K562 treated with DMSO at 1 percent for 48 hours (cell line): Measurements from ENCODE around the gene GBP5. TPM values are rescaled to one million over a fixed set of nuclear protein-coding genes. Genes with fewer than 3 reads are reported as not detected.

Source experiments
- total RNA-seq: library from RNA; unstranded; fragments of 300-600 nt; gene quantifications from 2 replicates; pipeline ENCODE4 v1.2.3, GENCODE V29; 2022; ENCODE audit warnings: low replicate concordance; ENCODE audit errors: extremely low read depth

Gene GBP5, protein sequence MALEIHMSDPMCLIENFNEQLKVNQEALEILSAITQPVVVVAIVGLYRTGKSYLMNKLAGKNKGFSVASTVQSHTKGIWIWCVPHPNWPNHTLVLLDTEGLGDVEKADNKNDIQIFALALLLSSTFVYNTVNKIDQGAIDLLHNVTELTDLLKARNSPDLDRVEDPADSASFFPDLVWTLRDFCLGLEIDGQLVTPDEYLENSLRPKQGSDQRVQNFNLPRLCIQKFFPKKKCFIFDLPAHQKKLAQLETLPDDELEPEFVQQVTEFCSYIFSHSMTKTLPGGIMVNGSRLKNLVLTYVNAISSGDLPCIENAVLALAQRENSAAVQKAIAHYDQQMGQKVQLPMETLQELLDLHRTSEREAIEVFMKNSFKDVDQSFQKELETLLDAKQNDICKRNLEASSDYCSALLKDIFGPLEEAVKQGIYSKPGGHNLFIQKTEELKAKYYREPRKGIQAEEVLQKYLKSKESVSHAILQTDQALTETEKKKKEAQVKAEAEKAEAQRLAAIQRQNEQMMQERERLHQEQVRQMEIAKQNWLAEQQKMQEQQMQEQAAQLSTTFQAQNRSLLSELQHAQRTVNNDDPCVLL
- not detected in 2 replicates for total RNA-seq

DNA sequence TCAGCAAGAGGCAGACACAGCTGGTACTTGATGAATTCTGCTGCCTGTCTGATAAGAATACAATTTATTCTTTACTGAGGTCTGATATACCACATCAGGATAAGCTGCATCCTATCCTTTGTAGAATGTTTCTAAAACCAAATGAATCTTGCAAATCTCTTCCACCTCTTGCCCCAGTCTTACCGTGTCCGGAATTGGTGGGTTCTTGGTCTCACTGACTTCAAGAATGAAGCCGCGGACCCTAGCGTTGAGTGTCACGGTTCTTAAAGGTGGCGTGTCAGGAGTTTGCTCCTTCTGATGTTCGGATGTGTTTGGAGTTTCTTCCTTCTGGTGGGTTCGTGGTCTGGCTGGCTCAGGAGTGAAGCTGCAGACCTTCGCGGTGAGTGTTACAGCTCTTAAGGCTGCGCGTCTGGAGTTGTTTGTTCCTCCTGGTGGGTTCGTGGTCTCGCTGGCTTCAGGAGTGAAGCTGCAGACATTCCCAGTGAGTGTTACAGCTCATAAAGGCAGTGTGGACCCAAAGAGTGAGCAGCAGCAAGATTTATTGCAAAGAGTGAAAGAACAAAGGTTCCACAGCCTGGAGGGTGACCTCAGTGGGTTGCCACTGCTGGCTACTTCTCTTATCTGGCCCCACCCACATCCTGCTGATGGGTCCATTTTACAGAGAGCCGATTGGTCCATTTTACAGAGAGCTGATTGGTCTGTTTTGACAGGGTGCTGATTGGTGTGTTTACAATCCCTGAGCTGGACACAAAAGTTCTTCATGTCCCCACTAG, at the start of gene GBP5:
GBP5 (minus strand) TSS at position 592 of the 773 bp plus-strand sequence. CDS start 3,305 bp downstream, outside the sequence.

Other genes with a start within 250 kb of the GBP5 start
- gene GBP3, start 250.0 kb downstream of the GBP5 start, total RNA-seq, result not detected in 2 replicates
- not detected in 2 replicates for gene GBP1, start 207.7 kb downstream of the GBP5 start, total RNA-seq
- not detected in 2 replicates for gene GBP2, start 146.7 kb downstream of the GBP5 start, total RNA-seq
- not detected in 2 replicates for gene GBP7, start 96.9 kb downstream of the GBP5 start, total RNA-seq
- not detected in 2 replicates for gene GBP4, start 73.9 kb downstream of the GBP5 start, total RNA-seq
- not detected in 2 replicates for gene GBP6, start 91.2 kb upstream of the GBP5 start, total RNA-seq